GM21619 (cell line): ENCODE data around the gene PDE6A.

Source experiments
- ATAC-seq: cut with Tn5 transposase; IDR thresholded peaks from one replicate; pipeline ENCODE4 v1.9.1; 2021; ENCODE audit not compliant: unreplicated experiment

PDE6A gene

DNA sequence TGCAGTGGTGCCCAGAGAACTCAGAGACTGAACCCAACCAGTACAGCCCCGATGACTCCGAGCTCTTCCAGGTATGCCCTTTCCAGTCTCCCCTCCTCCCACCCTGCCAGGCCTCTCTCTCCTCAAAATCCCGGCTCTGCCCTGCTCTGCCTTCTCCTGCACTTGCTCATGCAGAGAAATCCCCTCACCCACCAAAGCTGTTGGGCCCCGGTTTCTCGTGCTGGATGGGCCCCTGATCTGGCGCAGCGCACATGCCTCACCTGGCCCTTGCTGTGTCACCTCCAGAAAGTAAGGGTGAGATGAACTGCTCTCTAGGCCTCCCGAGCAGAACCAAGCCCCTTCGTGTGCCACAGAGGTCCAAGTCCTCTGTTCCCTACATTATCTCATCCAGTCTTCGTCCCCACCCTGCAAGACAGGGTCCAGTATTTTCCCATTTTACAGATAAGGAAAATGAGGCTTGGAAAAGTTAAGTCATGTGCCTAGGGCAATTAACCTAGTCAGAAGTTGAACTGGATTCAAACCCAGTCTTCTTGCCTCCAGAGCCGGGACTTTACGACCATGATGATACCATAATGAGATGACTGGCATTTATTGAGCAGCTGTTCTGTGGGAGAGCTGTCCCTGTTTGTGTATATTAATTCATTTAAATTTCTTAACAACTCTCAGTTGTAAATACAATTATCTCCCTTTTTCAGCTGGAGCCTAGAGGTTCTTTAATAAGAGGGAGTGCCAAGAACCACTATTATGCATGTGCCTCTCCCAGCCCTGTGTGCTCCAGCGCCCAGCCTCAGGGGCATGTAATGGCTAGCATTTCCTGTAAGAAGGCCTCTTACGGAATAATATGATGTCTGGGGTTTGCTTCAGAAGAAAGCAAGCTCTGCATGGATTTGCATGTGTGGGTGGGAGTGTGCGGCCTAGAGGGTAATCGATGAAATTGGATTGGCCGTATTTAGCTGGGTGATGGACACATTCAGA is 123.8 kb downstream of the PDE6A start:
- no peak for ATAC-seq

DNA sequence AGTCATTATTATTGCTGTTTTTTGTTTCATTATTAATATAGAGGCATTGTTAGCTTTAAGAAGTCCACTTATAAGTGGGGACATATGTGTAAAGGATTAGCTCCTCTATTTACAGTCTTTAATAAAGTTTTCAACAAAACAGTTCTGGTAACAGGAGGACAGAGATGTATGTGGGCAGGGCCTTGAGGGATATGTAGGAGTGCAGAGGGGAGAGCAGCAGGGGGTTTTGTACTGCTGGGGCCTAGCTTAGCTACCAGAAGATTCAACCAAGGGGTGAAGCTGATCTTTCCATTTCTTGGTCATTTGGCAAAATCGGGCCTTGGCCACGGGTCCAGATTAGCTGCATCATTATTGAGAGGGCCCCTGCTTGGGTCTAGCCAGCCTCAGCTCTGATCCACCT is 124.6 kb downstream of the PDE6A start:
- no peak for ATAC-seq

DNA sequence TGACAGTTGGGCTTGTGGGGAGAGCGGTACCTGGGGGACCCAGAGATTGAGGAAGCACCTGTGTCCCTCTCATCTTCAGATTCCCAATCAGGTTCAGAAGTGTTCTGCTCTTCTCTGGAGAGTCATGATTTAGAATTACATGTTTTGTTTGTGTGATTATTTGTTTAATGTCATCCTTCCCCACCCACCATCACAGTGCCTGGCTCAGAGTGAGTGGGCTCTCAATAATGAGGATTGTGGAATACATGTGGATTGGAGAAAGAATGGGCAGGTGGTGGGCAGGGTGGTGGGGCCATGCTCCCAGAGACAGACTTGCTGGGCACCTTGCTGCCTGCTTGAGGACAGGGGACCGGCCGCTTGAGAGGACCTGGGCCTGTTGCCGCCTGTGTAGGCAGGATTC is 126.5 kb downstream of the PDE6A start:
- no peak for ATAC-seq

DNA sequence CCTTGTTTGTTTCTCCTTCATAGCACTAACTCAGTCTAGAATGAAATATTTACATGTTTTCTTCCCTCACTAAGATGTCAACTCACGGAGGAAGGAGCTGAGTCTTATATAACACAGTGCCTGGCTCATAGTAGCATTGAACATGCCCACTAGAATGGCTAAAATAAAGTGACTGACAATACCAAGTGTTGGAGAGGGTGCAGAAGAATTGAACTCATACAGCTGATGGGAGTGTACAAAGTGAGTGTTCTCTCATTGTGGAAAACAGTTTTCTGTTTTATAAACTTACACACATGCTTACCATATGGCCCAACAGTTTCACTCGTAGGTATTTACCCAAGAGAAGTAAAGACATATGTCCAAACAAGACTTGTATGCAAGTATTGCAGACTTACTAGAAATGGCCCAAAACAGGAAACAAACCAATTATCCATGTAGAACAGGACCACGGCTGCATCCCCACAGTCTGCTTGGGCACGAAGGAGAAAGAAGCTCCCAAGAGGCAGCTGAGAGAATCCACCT is 127.0 kb downstream of the PDE6A start:
- ATAC-seq: no peak

DNA sequence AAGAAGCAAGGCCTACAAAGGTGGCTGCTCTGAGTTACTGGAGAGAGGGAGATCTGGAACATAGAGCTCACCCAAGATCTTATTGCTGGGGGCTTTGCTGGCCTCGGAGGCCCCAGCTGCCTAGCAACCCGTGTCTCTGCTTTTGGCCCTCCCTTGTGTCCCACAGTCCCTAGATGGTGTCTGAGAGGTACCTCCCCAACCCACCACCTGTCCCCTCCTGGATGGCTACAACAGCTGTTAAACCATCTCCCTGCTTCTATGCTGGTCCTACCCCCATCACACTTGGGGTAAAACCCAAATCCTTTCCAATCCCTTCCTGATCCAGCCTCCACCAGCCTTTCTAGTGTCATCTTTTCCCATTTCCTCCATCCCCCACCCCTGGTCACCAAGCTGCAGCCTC is 127.9 kb downstream of the PDE6A start:
- ATAC-seq: no peak

DNA sequence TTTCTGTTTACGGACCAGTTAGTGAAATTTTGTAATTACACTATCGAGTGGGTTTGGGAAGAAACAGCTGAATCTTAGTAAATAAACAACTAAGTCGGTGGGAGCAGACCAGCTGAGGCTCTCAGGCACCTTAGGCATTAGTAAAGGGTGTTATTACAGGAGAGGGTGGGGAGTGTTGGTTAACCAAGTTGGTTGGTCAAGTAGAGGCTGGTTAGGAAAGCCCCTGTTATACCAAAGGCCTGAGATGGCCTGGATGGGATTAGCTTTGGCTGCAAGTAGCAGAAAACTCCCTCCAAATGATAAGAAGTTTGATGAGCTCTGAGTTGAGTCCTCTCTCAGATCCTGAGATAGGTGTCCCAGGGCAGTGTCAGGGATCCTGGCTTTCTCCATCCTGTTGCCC is 133.1 kb downstream of the PDE6A start:
- ATAC-seq: no peak

DNA sequence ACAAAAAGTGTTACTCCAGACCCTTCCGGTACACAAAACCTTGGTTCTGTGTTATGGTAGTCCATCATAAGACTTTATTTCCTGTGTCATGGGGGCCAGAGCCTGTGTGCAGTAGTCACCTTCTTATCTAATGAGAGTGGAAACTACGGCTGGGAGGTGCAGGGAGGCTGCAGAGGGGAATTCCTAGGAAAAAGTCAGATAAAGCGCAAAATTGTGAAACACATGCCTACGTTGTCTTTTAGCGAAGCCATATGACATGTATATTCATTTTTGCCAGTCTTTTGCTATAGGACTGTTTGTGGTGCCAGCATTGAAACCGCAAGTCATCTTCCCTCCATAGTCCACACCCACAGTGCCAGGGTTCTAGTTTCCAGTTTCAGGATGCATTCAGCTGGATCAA is 133.7 kb downstream of the PDE6A start:
- no peak for ATAC-seq

DNA sequence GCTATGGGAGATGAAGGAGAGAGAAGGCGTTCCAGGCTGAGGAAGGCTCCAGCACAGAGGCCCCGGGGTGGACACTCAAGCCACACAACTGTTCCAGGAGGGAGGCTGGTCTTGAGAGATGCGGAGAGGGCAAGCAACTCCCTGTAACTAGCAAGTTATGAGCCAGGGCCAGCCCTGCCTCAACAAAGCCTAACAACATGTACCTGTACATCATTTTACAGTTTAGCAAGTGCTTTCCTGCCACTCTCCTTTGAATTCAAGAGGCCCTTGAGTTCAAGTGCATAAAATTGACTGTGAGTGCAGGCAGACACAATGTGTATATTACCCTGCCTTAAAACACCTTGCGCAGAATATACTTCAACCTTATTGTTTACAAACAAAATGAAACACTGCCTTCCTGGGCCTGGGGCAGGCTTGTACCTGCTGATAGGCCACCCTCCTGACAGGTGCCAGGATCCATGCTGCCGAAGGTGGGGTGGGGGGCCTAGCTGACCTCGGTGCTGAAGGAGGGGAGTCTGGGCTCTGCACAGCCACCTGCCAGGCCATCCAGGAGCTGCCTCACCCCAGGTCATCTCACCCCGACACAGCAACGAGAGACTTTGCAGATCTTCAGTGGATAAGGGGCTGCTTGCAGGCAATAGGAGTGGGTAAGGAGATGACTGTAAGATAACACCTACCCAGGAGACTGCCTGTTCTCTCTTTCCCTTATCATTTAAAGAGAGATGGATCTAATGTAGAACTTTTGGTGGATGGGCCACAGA is 134.5 kb downstream of the PDE6A start:
- no peak for ATAC-seq

DNA sequence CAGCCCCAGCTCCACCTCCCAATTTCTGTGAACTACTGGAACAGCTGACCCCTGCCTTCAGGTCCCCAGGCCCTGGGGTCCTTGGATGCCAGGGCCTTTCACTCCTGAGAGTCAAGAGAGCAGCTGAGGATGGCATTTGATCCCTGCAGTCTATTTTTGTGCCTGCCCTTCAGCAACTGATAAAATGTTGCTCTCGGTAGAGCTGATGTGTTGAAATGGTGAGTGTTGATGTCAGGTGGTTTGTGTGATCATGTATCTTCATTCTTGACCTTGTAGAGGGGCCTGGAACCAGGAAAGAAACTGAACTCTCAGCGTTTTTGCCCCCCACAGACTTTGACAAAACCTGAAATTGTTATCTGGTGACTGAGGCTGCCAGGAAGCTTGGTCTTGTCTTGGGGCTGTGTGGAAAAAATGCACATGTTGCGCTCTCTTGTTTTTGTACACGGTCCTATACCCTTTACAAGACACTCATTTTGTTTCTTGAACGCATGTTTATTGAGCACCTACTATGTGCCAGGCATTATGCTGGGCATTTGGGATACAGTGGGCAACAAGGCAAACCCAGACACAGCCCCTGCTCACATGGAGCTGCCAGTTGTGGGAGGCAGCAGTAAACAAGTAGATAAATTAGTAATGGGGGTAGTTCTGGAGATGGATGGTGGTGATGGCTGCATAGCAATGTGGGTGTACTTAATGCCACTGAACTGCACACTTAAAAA is 136.2 kb downstream of the PDE6A start:
- no peak for ATAC-seq
